Stimulated activated CD8-positive, alpha-beta memory T cell treated with anti-CD3 and anti-CD28 coated beads, Interleukin-4, amount 100 ng/mL, for 4 hours (primary cell): ENCODE data around the gene MTG1.
"Not testable (repeated sequence)": the region's sequence is repeated elsewhere in the genome, so short reads cannot be mapped to it uniquely, and the experiment has no call there.

Experiments used
- DNase-seq, 2 donors: peaks; one replicate each; pipeline ENCODE4 v3.0.0-alpha.2; 2020; ENCODE audit warnings: low read depth in 2 of 2, low spot score in 1 of 2

The MTG1 gene

GRCh38 chr10:133358925-133359310 lies 35.0 kb upstream of the MTG1 start:
- DNase-seq: no peak

DNA sequence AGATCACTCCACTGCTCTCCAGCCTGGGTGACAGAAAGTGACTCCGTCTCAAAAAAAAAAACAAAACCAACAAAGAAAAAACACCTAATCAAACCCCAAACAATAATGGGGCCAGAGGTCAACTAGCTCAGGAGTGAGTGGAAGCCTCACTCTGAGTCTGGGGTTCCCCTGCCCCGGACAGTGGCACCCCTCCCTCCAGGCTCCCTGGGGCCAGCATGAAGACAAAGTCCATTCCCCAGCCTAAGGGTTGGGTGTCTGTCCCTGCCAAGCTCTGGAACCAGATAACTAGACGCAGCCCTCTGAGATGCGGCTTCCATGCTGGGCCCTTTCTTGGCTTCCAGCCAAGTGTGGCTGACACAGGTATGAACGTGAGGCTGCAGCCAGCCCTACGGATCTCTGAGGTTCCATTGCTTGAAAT lies 34.4 kb upstream of the MTG1 start:
- DNase-seq: no peak

- DNase-seq: no peak
Observed at GRCh38 chr10:133359972-133360610, 33.9 kb upstream of the MTG1 start.

DNA sequence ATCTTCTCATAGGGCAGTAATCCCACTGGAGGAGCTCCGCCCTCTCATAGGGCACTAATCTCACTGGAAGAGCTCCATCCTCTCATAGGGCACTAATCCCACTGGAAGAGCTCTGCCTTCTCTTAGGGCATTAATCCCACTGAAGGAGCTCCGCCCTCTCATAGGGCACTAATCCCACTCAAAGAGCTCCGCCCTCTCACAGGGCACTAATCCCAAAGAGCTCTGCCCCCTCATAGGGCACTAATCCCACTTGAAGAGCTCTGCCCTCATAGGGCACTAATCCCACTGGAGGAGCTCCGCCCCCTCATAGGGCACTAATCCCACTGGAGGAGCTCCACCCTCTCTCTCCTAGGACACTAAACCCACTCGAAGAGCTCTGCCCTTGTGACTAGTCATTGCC lies 32.7 kb upstream of the MTG1 start:
- no peak for DNase-seq

DNA sequence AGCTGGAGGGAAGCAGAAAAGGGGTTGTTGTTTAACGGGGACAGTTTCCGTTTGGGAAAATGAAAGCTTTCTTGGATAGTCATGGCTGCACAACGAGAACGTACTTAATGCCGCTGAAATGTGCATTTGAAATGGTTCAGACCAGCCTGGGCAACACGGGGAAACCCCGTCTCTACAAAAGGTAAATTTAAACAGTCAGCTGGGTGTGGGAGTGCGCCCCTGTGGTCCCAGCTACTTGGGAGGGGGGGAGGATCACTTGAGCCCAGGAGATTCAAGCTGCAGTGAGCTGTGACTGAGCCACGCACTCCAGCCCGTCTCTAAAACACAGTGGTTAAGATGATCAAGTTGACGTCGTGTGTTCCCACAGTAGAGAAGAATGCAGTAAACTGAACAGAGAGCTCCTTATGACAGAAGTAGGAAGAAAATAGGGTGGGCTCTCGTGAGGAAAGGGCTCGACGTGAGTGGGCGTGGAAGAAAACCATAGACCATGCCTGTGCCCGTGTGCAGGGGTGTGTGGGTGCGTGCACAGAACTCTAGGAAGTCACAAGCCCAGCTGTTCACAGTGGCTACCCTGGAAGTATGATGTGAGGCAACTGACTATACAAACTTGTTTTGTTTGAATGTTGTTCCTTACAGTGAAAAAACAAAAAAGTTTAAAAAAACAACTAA lies 32.0 kb upstream of the MTG1 start:
- no peak for DNase-seq

DNA sequence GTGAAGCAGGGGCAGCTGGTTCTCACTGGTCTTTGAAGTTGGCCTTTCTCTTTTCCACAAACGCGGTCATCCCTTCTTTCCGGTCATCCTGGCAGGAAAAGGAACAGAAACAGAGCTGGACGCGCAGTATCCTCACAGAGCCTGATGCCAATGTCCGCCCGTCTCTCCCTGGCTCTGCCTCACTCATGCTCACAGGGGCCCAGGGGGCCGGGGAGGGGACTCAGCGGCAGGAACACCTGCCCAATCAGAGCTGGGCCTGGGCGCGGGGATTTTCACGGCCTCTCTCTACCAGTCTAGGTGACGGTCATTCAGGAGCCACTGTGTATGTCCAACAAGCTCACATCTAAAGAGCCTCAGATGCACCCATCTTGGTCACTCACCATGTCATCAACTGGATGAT lies 31.1 kb upstream of the MTG1 start:
- no peak for DNase-seq

- no peak for DNase-seq
Observed at GRCh38 chr10:133364645-133365431, 29.1 kb upstream of the MTG1 start.

DNA sequence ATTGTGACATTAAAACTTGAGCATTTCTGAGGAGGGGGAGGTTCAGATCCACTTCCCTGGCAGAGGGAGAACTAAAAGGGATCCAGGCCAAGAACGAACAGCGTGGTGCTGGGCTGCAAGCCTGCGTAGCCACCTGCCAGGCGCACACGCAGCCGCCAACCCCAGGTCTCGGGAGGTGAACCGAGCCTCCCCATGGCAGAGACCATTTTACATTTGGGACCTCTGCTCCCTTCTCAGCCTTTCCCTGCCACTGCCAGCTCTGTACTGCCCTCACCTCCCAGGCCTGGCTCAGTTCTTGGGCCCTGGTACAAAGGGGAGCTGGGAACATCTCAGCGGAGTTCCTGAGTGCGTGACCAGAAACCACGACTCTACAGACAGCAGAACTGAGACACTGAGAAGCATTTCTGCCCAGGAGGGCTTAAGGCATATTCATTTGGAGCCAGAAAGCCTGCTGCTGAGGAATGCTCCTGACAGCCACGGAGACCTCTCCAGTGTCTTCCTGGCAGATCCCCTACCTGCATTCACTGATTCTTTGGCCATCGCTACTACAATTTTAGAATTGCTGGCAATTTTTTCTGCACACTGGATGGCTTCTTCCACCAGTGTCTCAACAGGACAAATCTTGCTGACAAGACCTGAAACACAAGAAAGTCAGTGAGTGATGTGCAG lies 28.4 kb upstream of the MTG1 start:
- no peak for DNase-seq

DNA sequence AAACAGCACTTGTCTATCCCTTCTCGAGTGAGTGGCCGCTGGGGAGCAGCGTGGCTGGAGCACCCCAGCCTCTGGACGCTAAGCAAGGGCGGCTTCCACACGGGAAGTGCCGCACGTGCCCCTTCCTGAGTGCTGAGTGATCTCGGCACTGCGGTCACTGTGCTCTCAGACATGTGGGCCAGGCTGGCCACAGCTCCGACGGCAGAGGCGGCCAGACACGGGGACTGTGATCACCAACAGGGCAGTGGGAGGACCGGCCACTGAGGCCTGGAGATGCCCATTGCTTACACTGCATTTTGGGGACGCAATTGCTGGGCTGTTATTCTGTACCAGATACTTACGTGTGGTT lies 27.9 kb upstream of the MTG1 start:
- no peak for DNase-seq

DNA sequence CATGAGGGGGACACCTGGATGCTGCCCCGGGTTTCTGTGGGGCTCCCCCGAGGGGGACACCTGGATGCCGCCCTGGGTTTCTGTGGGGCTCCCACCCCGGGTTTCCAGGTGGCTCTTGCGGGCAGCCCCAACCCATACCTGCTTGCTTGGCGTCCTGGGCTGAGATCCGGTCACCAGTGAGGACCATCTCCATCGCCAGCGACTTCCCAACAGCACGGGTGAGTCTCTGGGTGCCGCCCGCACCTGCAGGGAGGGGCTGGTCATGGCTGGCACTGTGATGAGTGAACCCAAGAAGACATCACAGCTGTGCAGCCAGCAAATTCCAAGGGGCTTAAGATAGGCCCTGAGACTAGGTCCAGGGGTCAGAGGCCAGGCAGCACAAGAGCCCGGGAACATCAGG lies 27.2 kb upstream of the MTG1 start:
- no peak for DNase-seq

- DNase-seq: not testable (repeated sequence)
Observed at GRCh38 chr10:133367461-133367860, 26.5 kb upstream of the MTG1 start.

DNA sequence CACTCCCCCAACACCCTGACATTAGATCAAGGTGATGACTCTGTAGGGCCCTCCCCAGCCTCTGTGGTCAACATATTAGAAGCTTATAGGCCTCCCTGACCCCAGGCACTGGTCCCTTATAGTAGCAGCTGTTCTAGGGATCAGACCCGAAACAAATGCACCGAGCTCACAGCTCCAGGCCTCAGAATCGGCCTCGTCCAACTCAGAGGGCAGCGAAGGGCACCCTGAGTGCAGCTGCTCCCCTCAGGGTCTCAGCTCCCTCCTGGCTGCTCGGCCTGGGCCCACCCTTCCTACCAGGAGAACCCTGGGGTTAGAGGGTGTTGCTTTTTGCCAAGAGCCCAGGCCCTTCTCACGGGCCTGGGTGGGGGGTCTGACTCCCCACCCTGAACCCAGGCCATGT lies 25.8 kb upstream of the MTG1 start:
- no peak for DNase-seq

GRCh38 chr10:133370030-133370786 lies 23.7 kb upstream of the MTG1 start:
- no peak for DNase-seq

- no peak for DNase-seq
Observed at GRCh38 chr10:133372507-133372906, 21.4 kb upstream of the MTG1 start.

- DNase-seq: peak; percentile 78 to 86
Observed at GRCh38 chr10:133373174-133374090, 20.5 kb upstream of the MTG1 start, which contains the start of gene ECHS1. TSS of gene ECHS1 (minus strand) at chr10:133373354. CDS start at chr10:133373333, 21 bp downstream.

DNA sequence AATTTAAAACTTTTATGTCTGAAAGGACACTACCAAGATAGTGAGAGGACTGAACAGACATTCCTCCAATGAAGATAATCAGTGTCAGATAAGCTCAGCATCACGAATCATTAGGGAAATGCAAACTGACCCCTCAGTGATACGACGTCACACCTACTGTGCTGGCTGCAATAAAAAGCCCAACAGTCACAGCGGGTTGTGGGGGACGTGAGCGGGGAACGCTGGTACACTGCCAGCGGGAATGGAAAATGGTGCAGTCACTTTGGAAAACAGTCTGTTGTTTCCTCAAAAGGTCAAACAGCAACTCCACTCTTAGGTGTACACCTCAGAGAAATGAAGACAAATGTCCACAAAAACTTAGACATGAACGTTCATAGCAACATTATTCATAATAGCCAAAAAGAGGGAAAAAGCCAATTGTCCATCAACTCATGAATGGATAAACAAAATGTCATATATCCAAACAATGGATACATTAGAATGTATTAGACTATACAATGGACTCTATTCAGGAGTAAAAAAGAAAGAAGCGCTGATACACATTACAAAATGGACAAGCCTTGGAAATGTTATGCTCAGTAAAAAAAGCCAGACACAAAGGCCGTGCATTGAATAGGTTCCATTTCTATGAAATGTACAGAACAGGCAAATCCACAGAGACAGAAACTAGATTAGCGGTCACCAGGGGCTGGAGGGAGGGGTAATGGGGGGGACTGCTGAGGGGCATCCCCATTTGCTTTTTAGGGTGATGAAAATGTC lies 18.4 kb upstream of the MTG1 start:
- no peak for DNase-seq

GRCh38 chr10:133376183-133376582 lies 17.8 kb upstream of the MTG1 start:
- DNase-seq: not testable (repeated sequence)

GRCh38 chr10:133377025-133377817 lies 16.7 kb upstream of the MTG1 start:
- no peak for DNase-seq
